Epithelial cell of prostate (primary cell): ENCODE measurements around the gene CCDC158.
A peak's percentile ranks its signal among the peaks of the same experiment; 100 is the strongest.
"Not testable (repeated sequence)": the region's sequence is repeated elsewhere in the genome, so short reads cannot be mapped to it uniquely, and the experiment has no call there.

Source experiments
- DNase-seq: peaks from one replicate; pipeline ENCODE4 v3.0.0-alpha.2; 2011; ENCODE audit warnings: low read depth, low spot score
- H3K27ac ChIP-seq: fragments of 450-650 bp; 2 replicates; pipeline ENCODE4 v1.5.1; 2017; ENCODE audit warnings: mild to moderate bottlenecking

Gene CCDC158

GRCh38 chr4:76420762-76421581 lies at the start of gene CCDC158:
CCDC158 (minus strand) TSS chr4:76421141; CDS start chr4:76403207, 17,934 bp downstream.
- no peak for DNase-seq
- H3K27ac ChIP-seq: no peak within 1 kb of the TSS

- H3K27ac ChIP-seq: no peak overlapping the region
- no peak for DNase-seq
These were observed 49.6 kb upstream of the CCDC158 start for GRCh38 chr4:76470532-76470931.

GRCh38 chr4:76470064-76470463 lies 49.1 kb upstream of the CCDC158 start:
- no peak overlapping the region for H3K27ac ChIP-seq
- no peak for DNase-seq

GRCh38 chr4:76463568-76463967 lies 42.6 kb upstream of the CCDC158 start:
- no peak overlapping the region for H3K27ac ChIP-seq
- DNase-seq: no peak

GRCh38 chr4:76459291-76459723 lies 38.4 kb upstream of the CCDC158 start:
- no peak for DNase-seq
- peak overlapping the region; percentile 78 for H3K27ac ChIP-seq

- no peak for DNase-seq
- peak overlapping the region; percentile 78 for H3K27ac ChIP-seq
These were observed 37.9 kb upstream of the CCDC158 start for GRCh38 chr4:76458825-76459224.

- DNase-seq: no peak
- peak overlapping the region; percentile 78 for H3K27ac ChIP-seq
These were observed 37.4 kb upstream of the CCDC158 start for GRCh38 chr4:76458297-76458696.

- no peak for DNase-seq
- peak overlapping the region; percentile 78 for H3K27ac ChIP-seq
These were observed 36.9 kb upstream of the CCDC158 start for GRCh38 chr4:76457885-76458284.

- not testable (repeated sequence) for H3K27ac ChIP-seq, DNase-seq
These were observed 33.1 kb upstream of the CCDC158 start for GRCh38 chr4:76454073-76454472.

GRCh38 chr4:76453232-76453631 lies 32.3 kb upstream of the CCDC158 start:
- no peak for DNase-seq
- no peak overlapping the region for H3K27ac ChIP-seq

GRCh38 chr4:76449833-76450232 lies 28.9 kb upstream of the CCDC158 start:
- peak overlapping the region; percentile 42 for H3K27ac ChIP-seq
- DNase-seq: no peak

- no peak for DNase-seq
- peak overlapping the region; percentile 42 for H3K27ac ChIP-seq
These were observed 28.4 kb upstream of the CCDC158 start for GRCh38 chr4:76449362-76449767.

- H3K27ac ChIP-seq: no peak overlapping the region
- no peak for DNase-seq
These were observed 27.3 kb upstream of the CCDC158 start for GRCh38 chr4:76448211-76448610.

GRCh38 chr4:76447393-76447851 lies 26.5 kb upstream of the CCDC158 start:
- H3K27ac ChIP-seq: no peak overlapping the region
- DNase-seq: no peak

- no peak overlapping the region for H3K27ac ChIP-seq
- DNase-seq: no peak
These were observed 25.0 kb upstream of the CCDC158 start for GRCh38 chr4:76445911-76446310.

- no peak for DNase-seq
- H3K27ac ChIP-seq: no peak overlapping the region
These were observed 22.4 kb upstream of the CCDC158 start for GRCh38 chr4:76443376-76443775.

GRCh38 chr4:76442807-76443206 lies 21.9 kb upstream of the CCDC158 start:
- H3K27ac ChIP-seq: no peak overlapping the region
- DNase-seq: no peak

GRCh38 chr4:76441881-76442280 lies 20.9 kb upstream of the CCDC158 start:
- no peak for DNase-seq

GRCh38 chr4:76439491-76439890 lies 18.6 kb upstream of the CCDC158 start:
- no peak for DNase-seq
- H3K27ac ChIP-seq: no peak overlapping the region

More at GRCh38 chr4:76441881-76442280, 20.9 kb upstream of the CCDC158 start:
- H3K27ac ChIP-seq: no peak overlapping the region

- DNase-seq: no peak
- no peak overlapping the region for H3K27ac ChIP-seq
These were observed 14.8 kb upstream of the CCDC158 start for GRCh38 chr4:76435528-76436319.

GRCh38 chr4:76434901-76435527 lies 14.1 kb upstream of the CCDC158 start, which contains the start of gene SHROOM3:
SHROOM3 (plus strand) TSS chr4:76435229; CDS start chr4:76436053, 824 bp downstream.
- DNase-seq: no peak
- no peak within 1 kb of the TSS for H3K27ac ChIP-seq
